IPS-11a (cell line): ENCODE data around the gene GNAT3.

Experiments
- H3K4me3 ChIP-seq: one replicate; pipeline ENCODE4 v1.5.1; 2013; ENCODE audit warnings: low read depth, low read length, control low read depth

GNAT3 gene

DNA sequence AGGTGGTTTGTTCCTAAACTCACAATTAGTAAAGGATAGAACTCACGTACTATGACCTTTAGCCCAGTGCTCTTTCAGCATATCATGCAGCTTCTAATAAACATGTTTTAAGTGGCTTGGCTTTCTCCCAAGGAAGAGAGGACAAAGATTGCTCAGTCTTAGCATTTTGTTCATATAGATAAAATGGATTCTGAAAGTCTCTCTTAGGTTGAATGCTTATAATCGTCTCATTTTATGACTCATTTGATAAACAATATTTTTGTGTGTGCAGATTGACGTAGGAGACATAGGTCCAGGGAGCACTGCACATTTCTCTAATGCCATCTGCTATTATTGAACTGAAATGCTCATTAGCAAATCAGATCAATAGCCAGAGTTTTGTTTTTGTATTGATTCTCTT lies 44.8 kb downstream of the GNAT3 start:
- H3K4me3 ChIP-seq = no peak overlapping the region

DNA sequence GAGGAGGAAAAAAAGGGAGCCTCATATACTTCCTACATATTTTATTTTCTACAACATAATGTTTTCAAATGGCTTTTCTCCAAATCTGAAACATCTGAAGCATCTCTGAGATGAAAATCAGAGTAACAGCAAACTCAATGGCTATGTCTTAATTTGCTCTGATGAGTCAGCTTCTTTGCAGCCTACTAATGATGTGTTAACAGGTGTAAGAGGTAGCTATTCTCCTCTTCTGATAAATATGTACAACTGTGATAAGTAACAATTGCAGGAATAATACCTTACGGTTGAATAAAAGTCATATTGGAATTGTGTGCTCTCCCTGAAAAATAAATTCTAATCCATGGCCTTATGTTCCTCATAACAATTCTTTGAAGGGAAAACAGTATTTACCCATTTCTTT lies 45.2 kb downstream of the GNAT3 start:
- H3K4me3 ChIP-seq = no peak overlapping the region

DNA sequence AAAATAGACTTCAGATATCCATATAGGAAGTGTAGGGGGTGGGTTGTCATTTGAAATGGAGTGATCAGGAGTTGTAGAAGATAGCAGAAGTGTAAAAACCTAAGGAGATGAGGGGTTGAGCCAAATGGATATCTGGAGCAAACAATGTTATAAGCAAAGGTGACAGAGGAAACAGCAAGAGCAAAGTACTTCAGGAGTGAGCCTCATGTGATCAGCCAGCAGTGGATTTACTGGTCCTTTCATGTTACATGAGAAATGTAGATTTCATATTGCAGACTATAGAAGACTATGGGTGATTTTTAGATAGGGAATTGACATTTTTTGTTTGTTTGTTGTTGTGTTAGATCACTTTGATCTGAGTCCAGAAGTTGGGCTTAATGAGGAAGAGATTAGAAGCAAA lies 47.7 kb downstream of the GNAT3 start:
- no peak overlapping the region for H3K4me3 ChIP-seq

GRCh38 chr7:80463272-80463920 lies 48.5 kb downstream of the GNAT3 start:
- H3K4me3 ChIP-seq = no peak overlapping the region

DNA sequence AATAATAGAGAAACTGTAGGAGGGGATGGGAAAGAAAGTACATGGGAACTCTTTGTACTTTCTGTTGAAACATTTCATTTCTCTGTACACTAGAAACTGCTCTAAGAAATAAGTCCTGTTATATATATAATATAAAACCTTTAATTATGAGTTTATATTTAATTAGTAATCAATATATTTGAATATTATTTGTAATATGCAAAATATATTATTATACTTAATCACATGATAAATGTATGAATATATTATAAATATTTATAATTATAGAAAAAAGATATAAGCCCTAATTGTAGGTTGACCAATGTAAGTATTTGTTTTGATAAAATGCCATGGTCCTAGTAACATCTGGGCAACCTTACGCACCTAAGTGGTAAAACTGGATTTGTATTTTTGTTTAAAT lies 51.0 kb downstream of the GNAT3 start:
- no peak overlapping the region for H3K4me3 ChIP-seq

- no peak overlapping the region for H3K4me3 ChIP-seq
Measured at GRCh38 chr7:80459776-80460510, 51.9 kb downstream of the GNAT3 start.

DNA sequence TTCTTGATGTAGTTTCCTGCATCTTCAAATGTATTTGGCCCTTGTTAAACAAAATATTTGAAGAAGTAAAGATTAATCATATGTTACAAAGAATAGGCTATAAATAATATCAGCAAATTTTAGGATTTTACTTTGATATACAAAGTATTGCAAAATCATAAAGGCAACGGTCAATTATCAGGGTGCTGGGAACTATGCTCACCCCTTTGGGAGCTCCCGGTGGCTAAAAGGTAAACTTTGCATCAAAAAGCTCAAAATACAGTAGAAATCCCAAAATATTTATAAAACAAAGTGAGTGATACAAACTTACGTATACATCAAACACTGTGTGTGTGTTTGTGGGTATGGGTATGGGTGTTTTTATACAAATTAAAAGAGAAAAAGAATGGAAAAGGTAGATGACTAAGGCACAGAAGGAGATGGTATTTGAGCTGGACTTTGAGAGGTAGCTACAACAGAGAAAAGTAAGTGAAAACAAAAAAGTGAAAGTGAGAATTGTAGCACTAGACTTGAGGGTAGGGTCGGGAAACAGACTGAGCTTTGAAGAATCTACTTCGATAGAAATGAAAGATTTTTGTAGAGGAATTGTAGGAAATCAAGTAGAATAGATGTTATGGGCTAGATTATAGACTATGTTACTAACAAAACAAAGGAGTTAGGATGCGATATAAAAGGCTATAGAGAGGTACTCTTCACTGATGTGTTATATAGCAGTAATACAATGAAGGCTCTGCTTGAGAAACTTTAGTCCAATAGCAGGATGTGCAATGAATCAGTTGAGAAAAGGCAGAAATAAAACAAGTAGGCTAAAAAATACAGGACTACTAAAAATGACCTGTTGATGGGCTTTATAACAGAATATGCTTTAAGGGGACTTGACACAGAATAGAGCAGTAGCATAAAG lies 52.8 kb downstream of the GNAT3 start:
- no peak overlapping the region for H3K4me3 ChIP-seq

DNA sequence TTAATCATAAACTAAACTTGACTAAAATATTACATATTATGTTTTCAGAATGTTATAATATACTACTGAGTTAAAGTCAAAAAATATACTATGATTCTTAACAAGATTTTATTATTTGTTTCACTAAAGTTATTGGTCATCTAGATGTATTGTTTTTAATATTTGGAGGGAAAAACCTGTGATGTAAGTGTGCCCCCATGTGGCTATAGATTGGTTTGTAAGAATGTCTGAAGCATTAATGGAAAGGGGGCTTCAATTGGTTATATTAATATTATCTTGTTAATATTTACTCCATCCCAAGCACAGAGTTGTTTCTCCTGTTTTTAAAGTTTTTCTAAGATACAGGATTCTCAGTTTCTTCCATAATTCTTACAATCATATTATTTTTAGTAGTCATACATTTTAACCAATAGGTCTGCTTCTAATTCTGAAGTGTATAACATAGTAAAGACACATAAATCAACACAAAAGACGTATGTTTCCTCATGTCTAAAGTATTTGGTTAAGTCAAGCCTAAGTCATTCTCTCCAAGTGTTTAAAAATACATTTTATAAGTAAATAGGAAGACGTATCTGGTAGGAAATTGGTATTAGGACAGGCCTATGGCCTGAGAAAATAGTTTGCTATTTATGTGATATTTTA lies 58.0 kb downstream of the GNAT3 start:
- no peak overlapping the region for H3K4me3 ChIP-seq

DNA sequence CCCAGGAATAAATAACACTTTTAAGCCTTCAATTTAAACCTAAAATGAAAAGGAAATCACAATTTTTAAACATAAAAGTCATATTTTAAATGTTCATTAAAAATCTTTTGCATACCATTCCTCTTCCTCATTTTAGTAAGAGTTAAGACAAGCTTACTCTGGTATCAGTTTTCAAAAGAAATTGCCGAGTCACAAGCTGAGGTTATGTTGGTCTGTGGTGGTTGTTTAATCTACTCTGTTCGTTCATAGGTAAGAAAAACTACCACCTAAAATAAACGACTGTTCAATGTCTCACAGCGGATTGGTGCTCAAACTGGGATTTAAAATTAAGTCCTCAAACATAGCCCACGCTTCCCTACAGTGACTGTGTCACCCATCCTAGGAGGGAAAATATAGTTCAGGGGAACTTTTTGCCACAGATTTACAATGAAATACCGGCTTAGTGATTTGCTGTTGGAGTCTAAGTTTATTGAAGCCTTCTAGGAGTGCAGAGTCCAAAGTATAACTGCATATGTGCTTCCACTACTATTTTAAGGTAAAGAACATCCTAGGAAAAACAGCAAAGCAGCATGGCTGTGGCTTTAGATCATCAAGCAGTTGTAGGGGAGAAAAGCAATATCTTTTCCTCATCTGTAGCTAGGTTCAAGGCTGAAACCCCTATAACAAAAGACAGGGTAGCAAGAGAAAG lies 61.1 kb downstream of the GNAT3 start:
- no peak overlapping the region for H3K4me3 ChIP-seq

DNA sequence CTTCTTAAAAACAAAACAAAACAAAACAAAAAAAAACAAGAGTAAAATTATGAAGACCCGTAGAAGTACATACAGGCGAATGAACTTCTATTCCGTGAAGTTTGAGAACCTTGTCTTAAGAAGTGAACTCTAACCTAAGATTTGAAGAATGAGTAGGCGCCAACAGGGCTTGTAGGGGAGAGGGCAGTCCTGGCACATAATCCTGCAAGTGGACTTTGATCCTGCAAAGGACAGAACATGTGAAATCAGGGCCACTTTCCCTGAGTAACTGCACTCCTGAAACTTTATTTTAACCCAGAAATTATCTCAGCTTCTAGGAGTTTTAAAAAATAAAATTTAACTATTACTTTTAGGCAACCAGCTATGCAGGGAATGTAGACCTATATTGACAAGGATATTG lies 62.0 kb downstream of the GNAT3 start:
- H3K4me3 ChIP-seq = no peak overlapping the region

GRCh38 chr7:80445351-80445750 lies 66.5 kb downstream of the GNAT3 start:
- H3K4me3 ChIP-seq = no peak overlapping the region

DNA sequence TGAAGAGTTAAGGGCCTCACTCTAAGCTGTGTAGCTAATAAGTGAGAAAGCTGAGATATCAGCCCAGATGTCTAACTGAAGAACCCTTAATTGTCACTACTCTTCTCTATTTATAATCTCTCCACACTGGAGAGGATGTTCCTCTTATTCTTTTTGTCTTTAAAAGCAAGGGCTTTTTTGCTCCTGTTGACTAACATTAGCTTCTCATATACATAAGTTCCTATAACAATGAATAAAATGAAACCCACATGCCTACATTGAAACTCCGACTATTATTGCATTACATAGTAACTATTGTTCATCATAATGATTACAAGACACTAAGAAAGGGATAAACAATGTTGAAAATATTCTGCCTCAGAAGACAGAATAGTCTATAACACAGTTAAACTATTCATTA lies 67.1 kb downstream of the GNAT3 start:
- no peak overlapping the region for H3K4me3 ChIP-seq

DNA sequence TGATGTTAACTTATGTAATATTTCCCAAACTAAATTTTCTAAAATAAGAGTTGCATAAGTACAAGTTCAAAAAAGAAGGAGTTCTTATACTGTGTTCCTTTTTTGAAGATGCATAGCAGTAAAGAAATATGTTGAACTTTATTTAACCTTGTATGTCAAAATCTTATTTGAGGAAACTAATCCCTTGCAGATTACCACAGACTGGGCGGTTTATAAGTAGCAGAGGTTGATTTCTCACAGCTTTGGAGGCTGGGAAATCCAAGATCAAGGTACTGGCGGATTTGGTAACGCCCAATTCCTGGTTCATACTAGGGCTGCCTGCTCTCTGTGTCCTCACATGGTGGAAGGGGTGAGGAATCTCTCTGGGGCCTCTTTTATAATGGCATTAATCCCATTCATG lies 68.5 kb downstream of the GNAT3 start:
- no peak overlapping the region for H3K4me3 ChIP-seq

GRCh38 chr7:80440883-80441282 lies 71.0 kb downstream of the GNAT3 start:
- no peak overlapping the region for H3K4me3 ChIP-seq

DNA sequence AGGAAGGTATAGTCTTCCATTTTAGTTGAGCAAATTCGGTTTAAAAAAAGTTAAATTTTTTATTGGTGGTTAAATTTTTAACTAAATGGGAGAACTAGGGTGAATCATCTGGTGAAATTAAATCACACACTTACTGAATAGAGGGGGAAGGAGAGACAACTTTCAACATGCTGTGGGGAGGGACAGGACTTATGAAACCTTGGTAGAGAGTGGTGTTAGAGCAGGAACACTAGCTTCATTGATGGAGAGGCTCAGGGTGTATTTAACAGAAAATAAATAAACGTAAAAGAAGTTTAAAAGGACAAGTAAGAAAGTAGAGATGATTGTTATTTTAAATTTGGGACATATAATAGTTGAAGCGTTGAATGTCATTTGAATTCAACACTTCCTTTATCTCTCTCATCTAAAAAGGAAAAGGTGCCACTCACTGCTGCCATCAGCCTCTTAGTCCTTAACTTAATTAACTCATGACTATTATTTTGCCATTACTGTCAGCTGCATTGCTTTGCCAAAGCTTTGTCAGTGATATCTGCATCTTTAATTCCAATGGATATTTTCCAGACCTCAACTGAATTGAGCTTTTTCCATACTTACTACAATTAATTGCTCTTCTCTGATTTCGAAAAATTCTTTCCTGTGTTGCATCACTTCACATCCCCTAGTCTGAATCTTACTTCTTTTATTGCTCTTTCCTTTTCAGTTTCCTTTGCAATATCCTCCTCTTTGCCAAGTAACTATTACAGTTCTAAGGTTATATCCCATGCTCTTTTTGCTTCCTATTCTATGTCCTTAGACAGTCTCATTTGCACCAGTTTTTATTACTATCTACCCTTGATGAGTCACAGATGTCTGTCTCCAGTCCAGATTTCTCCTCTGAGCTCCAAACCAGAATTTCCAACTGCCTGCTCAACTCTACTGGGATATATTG lies 71.7 kb downstream of the GNAT3 start:
- no peak overlapping the region for H3K4me3 ChIP-seq

DNA sequence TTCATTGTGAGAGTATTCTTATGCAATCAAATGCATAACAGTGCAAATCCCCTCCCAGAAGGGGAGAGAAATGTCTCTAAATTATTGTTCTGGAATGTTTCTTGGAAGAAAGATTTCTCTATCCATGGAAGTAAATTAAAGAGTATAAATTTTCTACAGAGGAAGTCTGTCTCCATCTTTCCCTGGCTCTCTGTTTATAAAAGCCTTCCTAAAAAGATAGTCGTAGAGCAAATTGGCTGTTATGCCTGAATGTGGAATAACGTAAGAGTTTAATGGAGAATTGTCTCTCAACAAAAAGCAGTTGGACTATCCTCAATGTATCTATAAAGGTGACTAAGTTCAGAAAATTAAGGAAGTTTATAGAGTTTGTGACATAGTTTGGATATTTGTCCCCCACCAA lies 76.3 kb downstream of the GNAT3 start:
- H3K4me3 ChIP-seq = no peak overlapping the region

DNA sequence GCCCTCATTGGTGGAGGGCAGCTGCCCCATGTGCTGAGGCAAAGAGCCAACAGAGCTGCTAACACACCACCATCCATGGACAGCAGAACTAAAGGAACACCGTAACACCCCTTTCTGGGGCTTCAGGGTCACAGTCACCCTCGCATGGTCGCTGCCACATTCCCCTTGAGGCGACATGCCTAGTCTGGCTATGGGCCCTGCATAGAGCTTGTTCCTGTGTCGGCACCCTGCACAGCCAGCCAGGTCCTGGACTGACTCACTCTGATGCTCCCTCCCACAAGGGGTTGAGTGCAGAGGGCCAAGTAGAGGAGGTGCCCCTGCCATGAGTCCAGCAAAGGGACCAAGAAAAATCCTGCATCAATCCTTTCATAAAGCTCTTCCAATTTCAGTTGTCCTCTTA lies 77.8 kb downstream of the GNAT3 start:
- H3K4me3 ChIP-seq = no peak overlapping the region

GRCh38 chr7:80432166-80432565 lies 79.7 kb downstream of the GNAT3 start:
- no peak overlapping the region for H3K4me3 ChIP-seq

- no peak overlapping the region for H3K4me3 ChIP-seq
Measured at GRCh38 chr7:80429181-80429580, 82.7 kb downstream of the GNAT3 start.
